ENCODE data around the gene CBX2.

The CBX2 gene

GRCh38 chr17:79806863-79807720 lies 29.1 kb downstream of the CBX2 start:
- no peak for DNase-seq (ENCODE audit: low read depth)
- no peak overlapping the region for H3K4me3 ChIP-seq (replicated peaks; ENCODE audit: low read depth, low read length)
- TF ChIP-seq, protein P1, sequence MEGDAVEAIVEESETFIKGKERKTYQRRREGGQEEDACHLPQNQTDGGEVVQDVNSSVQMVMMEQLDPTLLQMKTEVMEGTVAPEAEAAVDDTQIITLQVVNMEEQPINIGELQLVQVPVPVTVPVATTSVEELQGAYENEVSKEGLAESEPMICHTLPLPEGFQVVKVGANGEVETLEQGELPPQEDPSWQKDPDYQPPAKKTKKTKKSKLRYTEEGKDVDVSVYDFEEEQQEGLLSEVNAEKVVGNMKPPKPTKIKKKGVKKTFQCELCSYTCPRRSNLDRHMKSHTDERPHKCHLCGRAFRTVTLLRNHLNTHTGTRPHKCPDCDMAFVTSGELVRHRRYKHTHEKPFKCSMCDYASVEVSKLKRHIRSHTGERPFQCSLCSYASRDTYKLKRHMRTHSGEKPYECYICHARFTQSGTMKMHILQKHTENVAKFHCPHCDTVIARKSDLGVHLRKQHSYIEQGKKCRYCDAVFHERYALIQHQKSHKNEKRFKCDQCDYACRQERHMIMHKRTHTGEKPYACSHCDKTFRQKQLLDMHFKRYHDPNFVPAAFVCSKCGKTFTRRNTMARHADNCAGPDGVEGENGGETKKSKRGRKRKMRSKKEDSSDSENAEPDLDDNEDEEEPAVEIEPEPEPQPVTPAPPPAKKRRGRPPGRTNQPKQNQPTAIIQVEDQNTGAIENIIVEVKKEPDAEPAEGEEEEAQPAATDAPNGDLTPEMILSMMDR (IDR thresholded peaks at IDR 0.05; ENCODE audit: low read length, missing control alignments), result no peak

- DNase-seq (ENCODE audit: low read depth), result peak; percentile 61
- H3K4me3 ChIP-seq (replicated peaks; ENCODE audit: low read depth, low read length), result no peak overlapping the region
- TF ChIP-seq, protein P1 (IDR thresholded peaks at IDR 0.05; ENCODE audit: low read length, missing control alignments), result peak; percentile 39
Measured at GRCh38 chr17:79808763-79809529, 31.0 kb downstream of the CBX2 start.

DNA sequence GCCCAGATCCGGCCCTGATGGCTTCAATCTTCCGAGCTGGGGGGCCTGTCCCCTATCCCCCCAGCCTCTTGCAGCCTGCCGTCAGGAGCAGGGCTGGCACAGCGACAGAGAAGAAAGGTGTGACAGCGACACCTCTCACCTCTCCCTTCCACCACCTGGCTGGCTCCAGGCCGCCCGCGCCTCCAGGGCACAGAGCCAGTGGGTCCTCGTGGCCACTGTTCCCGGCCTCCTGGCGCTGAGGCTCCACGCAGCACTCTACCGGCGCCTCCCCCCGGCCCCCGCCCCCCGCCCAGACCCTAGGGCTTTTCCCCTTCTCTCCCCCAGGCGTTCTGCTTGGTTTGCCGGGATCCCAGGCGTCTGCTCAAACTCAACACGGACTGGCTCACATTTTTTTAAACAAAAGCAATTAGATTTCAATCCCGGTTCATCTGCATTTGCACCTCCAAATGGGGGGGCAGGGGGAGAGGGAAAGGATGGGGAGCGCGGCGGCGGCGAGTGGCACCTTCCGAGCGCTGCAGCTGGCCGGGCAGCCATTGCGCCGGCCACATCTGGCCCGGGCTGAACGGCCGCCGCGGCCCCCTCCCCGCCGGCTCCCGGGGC lies 31.7 kb downstream of the CBX2 start:
- TF ChIP-seq, protein P1 (IDR thresholded peaks at IDR 0.05; ENCODE audit: low read length, missing control alignments), result no peak
- H3K4me3 ChIP-seq (replicated peaks; ENCODE audit: low read depth, low read length), result no peak overlapping the region
- no peak for DNase-seq (ENCODE audit: low read depth)

DNA sequence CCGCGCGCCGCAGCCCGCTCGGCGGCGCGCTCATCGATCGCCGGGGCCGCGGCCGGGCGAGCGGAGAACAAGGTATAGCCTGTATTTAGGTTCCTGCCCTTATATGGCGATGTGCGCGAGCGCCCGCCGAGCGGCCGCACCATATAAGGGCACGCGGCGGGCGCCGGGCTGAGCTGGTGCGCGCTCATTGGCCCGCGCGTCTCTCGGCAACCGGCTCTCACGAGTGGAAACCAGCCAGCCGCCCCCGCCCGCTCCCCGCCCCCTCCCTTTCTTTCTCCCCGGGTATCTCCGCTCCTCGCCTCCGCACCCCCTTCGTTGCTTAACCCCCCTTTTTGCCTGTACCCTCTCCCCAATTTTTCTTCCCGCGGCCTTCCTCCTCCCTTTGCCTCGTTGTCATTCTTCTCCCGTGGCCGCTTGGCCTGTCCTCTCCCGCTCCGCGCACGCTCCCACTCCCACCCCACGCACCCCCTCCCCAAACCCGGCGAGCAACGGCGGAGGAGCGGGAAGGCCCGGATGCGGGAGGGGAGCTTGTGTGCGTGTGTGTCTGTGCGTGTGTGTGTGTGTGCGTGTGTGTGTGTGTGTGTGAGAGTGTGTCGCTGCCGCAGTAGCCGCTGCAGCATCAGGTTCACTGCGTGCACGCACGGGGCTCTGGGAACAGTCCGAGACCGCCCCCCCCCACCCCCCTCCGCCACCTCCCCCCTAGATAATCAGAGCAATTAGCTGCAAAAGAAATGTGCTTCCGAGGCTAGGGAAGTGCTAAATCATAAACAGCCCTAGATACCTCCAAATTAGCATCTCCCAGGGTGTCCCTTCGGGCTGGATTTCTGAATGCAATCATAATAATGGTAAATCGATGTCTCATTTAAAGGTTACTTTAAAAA lies 32.4 kb downstream of the CBX2 start:
- TF ChIP-seq, protein P1 (IDR thresholded peaks at IDR 0.05; ENCODE audit: low read length, missing control alignments), result no peak
- DNase-seq (ENCODE audit: low read depth), result peak; percentile 76
- no peak overlapping the region for H3K4me3 ChIP-seq (replicated peaks; ENCODE audit: low read depth, low read length)

DNA sequence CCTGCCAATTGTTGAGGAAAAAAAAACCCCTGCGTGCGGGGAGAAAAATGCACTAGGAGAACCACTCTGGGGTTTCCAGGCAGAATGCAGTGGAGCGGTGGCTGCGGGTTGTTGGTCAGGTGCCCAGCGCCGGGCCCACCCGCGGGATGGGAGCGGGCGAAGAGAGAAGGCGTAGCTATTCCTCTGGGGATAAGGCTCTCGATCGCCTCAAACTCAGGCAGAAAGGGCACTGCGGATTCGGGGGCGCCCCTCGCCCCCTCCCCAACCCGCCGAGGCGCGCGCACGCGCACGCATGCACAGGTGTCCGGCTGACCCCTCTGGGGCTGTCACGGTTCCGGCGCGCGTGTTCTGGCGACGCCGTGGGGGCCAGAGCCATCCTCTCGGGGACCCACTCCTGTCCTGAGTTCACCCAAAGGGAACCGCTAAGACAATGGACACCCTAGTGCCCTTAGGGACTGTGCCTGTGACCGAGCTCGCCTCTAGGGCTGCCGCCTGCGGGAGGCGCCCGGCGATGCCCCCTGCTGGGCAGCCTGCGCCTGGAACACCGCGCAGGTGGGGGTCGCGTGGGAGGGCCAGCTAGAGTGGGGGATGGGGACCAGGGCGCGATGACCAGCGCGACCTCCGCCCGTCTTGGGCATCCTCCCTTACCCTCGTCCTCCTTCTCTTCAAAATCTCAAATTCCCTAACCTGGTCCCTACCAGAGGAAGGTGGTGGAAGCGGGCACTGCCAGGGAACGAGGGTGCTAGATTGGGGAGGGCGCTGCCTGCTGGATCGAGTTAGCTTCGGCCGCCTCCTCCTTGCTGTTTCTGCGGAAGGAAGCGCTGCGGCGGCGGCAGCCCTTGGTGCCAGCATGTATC lies 33.3 kb downstream of the CBX2 start:
- TF ChIP-seq, protein P1 (IDR thresholded peaks at IDR 0.05; ENCODE audit: low read length, missing control alignments), result peak; percentile 45
- no peak for DNase-seq (ENCODE audit: low read depth)
- H3K4me3 ChIP-seq (replicated peaks; ENCODE audit: low read depth, low read length), result no peak overlapping the region

All from fibroblast of pulmonary artery (primary cell).